Measurements from ENCODE around the gene QKI. TPM values are rescaled to one million over a fixed set of nuclear protein-coding genes. Genes with fewer than 3 reads are reported as not detected.

QKI gene
- polyA plus RNA-seq, 1 donor (not counting 4 experiments of a cell fraction or from before 2014, with no cell fraction given): 53.3 TPM

- no peak overlapping the region for H2AFZ ChIP-seq (ENCODE audit: control insufficient read depth, low read length)
- no peak overlapping the region for H3K4me2 ChIP-seq (ENCODE audit: control insufficient read depth, extremely low read depth, insufficient read depth, low read depth, low read length)
- H3K4me3 ChIP-seq (ENCODE audit: control insufficient read depth in 2 of 3, extremely low read depth in 1 of 3, insufficient read depth in 2 of 3, low read depth in 1 of 3, low read length in 3 of 3): no peak overlapping the region
- FAIRE-seq (no peak), DNase-seq (ENCODE audit: low read depth, low spot score) (no peak)
- dilution Hi-C loops (cut with MboI; ENCODE audit: extremely low pct_ligation_motif_present, low sequenced_read_pairs): no loop called here
- no peaks in the 10 kb centered on the region for H3K79me2 ChIP-seq (ENCODE audit: control insufficient read depth, insufficient read depth, low read length)
- H3K27ac ChIP-seq (ENCODE audit: control insufficient read depth, insufficient read depth, low read length): no peak overlapping the region
- TF ChIP-seq EZH2 (IDR thresholded peaks at IDR 0.05; ENCODE audit: low read length) (no peak), CTCF (optimal IDR thresholded peaks at IDR 0.05 in 1 of 3, IDR thresholded peaks at IDR 0.05 in 1 of 3, conservative IDR thresholded peaks at IDR 0.05 in 1 of 3; ENCODE audit: extremely low read depth in 1 of 3, insufficient read depth in 2 of 3, low read length in 3 of 3) (no peak)
- no peaks in the 10 kb centered on the region for H3K27me3 ChIP-seq (ENCODE audit: control insufficient read depth, extremely low read depth, insufficient read depth, low read length)
- H3K9me3 ChIP-seq (ENCODE audit: control insufficient read depth, low read depth, low read length): no peaks in the 10 kb centered on the region
- no peak overlapping the region for H3K9ac ChIP-seq (ENCODE audit: control insufficient read depth, extremely low read depth, insufficient read depth, low read length)
- H3K9me1 ChIP-seq (ENCODE audit: control insufficient read depth, extremely low read depth, insufficient read depth, low read length): no peaks in the 10 kb centered on the region
- peaks cover 4% of the 10 kb centered on the region in 2 experiments for H3K36me3 ChIP-seq (ENCODE audit: control insufficient read depth in 2 of 2, extremely low read depth in 1 of 2, insufficient read depth in 2 of 2, low read length in 2 of 2)
- H3K4me1 ChIP-seq (ENCODE audit: control insufficient read depth, extremely low read depth, insufficient read depth, low read length): peaks cover 3% of the 10 kb centered on the region
- H4K20me1 ChIP-seq (ENCODE audit: control insufficient read depth, extremely low read depth, insufficient read depth, low read length): no peaks in the 10 kb centered on the region
These were observed 158.1 kb downstream of the QKI start for GRCh38 chr6:163572612-163573011.

GRCh38 chr6:163573503-163574179 is 159.1 kb downstream of the QKI start:
- H3K36me3 ChIP-seq (ENCODE audit: control insufficient read depth in 2 of 2, extremely low read depth in 1 of 2, insufficient read depth in 2 of 2, low read length in 2 of 2): peaks cover 4% of the 10 kb centered on the region in 2 experiments
- FAIRE-seq: peak; percentile 13
- no peaks in the 10 kb centered on the region for H4K20me1 ChIP-seq (ENCODE audit: control insufficient read depth, extremely low read depth, insufficient read depth, low read length)
- no peak for DNase-seq (ENCODE audit: low read depth, low spot score)
- no peaks in the 10 kb centered on the region for H3K9me3 ChIP-seq (ENCODE audit: control insufficient read depth, low read depth, low read length)
- H3K79me2 ChIP-seq (ENCODE audit: control insufficient read depth, insufficient read depth, low read length): no peaks in the 10 kb centered on the region
- no peak overlapping the region for H3K4me3 ChIP-seq (ENCODE audit: control insufficient read depth in 2 of 3, extremely low read depth in 1 of 3, insufficient read depth in 2 of 3, low read depth in 1 of 3, low read length in 3 of 3)
- TF ChIP-seq CTCF (optimal IDR thresholded peaks at IDR 0.05 in 1 of 3, IDR thresholded peaks at IDR 0.05 in 1 of 3, conservative IDR thresholded peaks at IDR 0.05 in 1 of 3; ENCODE audit: extremely low read depth in 1 of 3, insufficient read depth in 2 of 3, low read length in 3 of 3) (no peak), EZH2 (IDR thresholded peaks at IDR 0.05; ENCODE audit: low read length) (no peak)
- no peak overlapping the region for H3K27ac ChIP-seq (ENCODE audit: control insufficient read depth, insufficient read depth, low read length)
- dilution Hi-C loops (cut with MboI; ENCODE audit: extremely low pct_ligation_motif_present, low sequenced_read_pairs): no loop called here
- H3K9me1 ChIP-seq (ENCODE audit: control insufficient read depth, extremely low read depth, insufficient read depth, low read length): no peaks in the 10 kb centered on the region
- H3K4me1 ChIP-seq (ENCODE audit: control insufficient read depth, extremely low read depth, insufficient read depth, low read length): peaks cover 3% of the 10 kb centered on the region
- H3K4me2 ChIP-seq (ENCODE audit: control insufficient read depth, extremely low read depth, insufficient read depth, low read depth, low read length): no peak overlapping the region
- no peaks in the 10 kb centered on the region for H3K27me3 ChIP-seq (ENCODE audit: control insufficient read depth, extremely low read depth, insufficient read depth, low read length)
- no peak overlapping the region for H2AFZ ChIP-seq (ENCODE audit: control insufficient read depth, low read length)
- H3K9ac ChIP-seq (ENCODE audit: control insufficient read depth, extremely low read depth, insufficient read depth, low read length): no peak overlapping the region

All from keratinocyte (primary cell).